ENCODE data around the gene HIVEP2. TPM values are rescaled to one million over a fixed set of nuclear protein-coding genes. Genes with fewer than 3 reads are reported as not detected.

HIVEP2 gene
- total RNA-seq, 3 donors from 2014 or later (not counting 1 experiment from before 2014, with no cell fraction given) = 14.6 to 21.6 (median 18.7) TPM

- H3K4me1 Mint-ChIP-seq = peaks cover 0 to 5% of the 10 kb centered on the region in 2 donors
- no peak for ATAC-seq
- no peak overlapping the region for H3K27ac Mint-ChIP-seq
- Histone ChIP-seq H3K9me3 (ENCODE audit: control insufficient read depth, insufficient read depth, low read length) (no peaks in the 10 kb centered on the region), H3K36me3 (ENCODE audit: control insufficient read depth, insufficient read depth, low read length) (peaks cover 66% of the 10 kb centered on the region), H3K27me3 (ENCODE audit: control insufficient read depth, insufficient read depth, low read length) (no peaks in the 10 kb centered on the region), H3K4me3 (ENCODE audit: low read length) (no peak overlapping the region), H3K27ac (ENCODE audit: low read length) (no peak overlapping the region), H3K4me1 (ENCODE audit: control insufficient read depth, insufficient read depth, low read length) (no peaks in the 10 kb centered on the region)
- no peaks in the 10 kb centered on the region for H3K27me3 Mint-ChIP-seq (ENCODE audit: low read depth in 2 of 2)
- WGBS (ENCODE audit: insufficient coverage) = 94% methylated on average over 4 of the region's 4 CpGs
- TF ChIP-seq CTCF (IDR thresholded peaks at IDR 0.05) = no peak
- no peak overlapping the region for H3K4me3 Mint-ChIP-seq
- H3K9me3 Mint-ChIP-seq = no peaks in the 10 kb centered on the region
- intact Hi-C loops (cut with micrococcal nuclease) = no loop called here
- peaks cover 25% of the 10 kb centered on the region for H3K36me3 Mint-ChIP-seq
- DNase-seq = no peak
These were observed 186.9 kb downstream of the HIVEP2 start for GRCh38 chr6:142757852-142758628.

GRCh38 chr6:142756215-142756630 is 188.8 kb downstream of the HIVEP2 start:
- DNase-seq = no peak
- H3K9me3 Mint-ChIP-seq = no peaks in the 10 kb centered on the region
- no peaks in the 10 kb centered on the region for H3K27me3 Mint-ChIP-seq (ENCODE audit: low read depth in 2 of 2)

GRCh38 chr6:142753196-142753595 is 191.8 kb downstream of the HIVEP2 start:
- no peaks in the 10 kb centered on the region for H3K27me3 Mint-ChIP-seq (ENCODE audit: low read depth in 2 of 2)
- intact Hi-C loops (cut with micrococcal nuclease) = no loop called here
- H3K36me3 Mint-ChIP-seq = no peaks in the 10 kb centered on the region
- no peak for TF ChIP-seq CTCF (IDR thresholded peaks at IDR 0.05)
- H3K4me3 ChIP-seq (ENCODE audit: low read length) = no peak overlapping the region
- H3K4me1 ChIP-seq (ENCODE audit: control insufficient read depth, insufficient read depth, low read length) = no peaks in the 10 kb centered on the region
- H3K27ac ChIP-seq (ENCODE audit: low read length) = no peak overlapping the region
- H3K4me1 Mint-ChIP-seq = no peaks in the 10 kb centered on the region
- DNase-seq (no peak), ATAC-seq (no peak)
- no peaks in the 10 kb centered on the region for H3K27me3 ChIP-seq (ENCODE audit: control insufficient read depth, insufficient read depth, low read length)
- H3K9me3 Mint-ChIP-seq = no peaks in the 10 kb centered on the region
- H3K36me3 ChIP-seq (ENCODE audit: control insufficient read depth, insufficient read depth, low read length) = peaks cover 35% of the 10 kb centered on the region
- 96% methylated on average over 12 of the region's 12 CpGs for WGBS (ENCODE audit: insufficient coverage)
- no peak overlapping the region for H3K27ac Mint-ChIP-seq
- no peak overlapping the region for H3K4me3 Mint-ChIP-seq
- no peaks in the 10 kb centered on the region for H3K9me3 ChIP-seq (ENCODE audit: control insufficient read depth, insufficient read depth, low read length)

More at GRCh38 chr6:142756215-142756630, 188.8 kb downstream of the HIVEP2 start:
- Histone ChIP-seq H3K27ac (ENCODE audit: low read length) (no peak overlapping the region), H3K9me3 (ENCODE audit: control insufficient read depth, insufficient read depth, low read length) (no peaks in the 10 kb centered on the region), H3K4me3 (ENCODE audit: low read length) (no peak overlapping the region), H3K27me3 (ENCODE audit: control insufficient read depth, insufficient read depth, low read length) (no peaks in the 10 kb centered on the region), H3K36me3 (ENCODE audit: control insufficient read depth, insufficient read depth, low read length) (peaks cover 62% of the 10 kb centered on the region), H3K4me1 (ENCODE audit: control insufficient read depth, insufficient read depth, low read length) (no peaks in the 10 kb centered on the region)
- peaks cover 18% of the 10 kb centered on the region for H3K36me3 Mint-ChIP-seq
- ATAC-seq = no peak
- intact Hi-C loops (cut with micrococcal nuclease) = no loop called here
- no peaks in the 10 kb centered on the region for H3K4me1 Mint-ChIP-seq
- WGBS (ENCODE audit: insufficient coverage) = 88% methylated on average over 2 of the region's 2 CpGs
- no peak for TF ChIP-seq CTCF (IDR thresholded peaks at IDR 0.05)
- H3K27ac Mint-ChIP-seq = no peak overlapping the region
- H3K4me3 Mint-ChIP-seq = no peak overlapping the region

GRCh38 chr6:142752348-142752747 is 192.6 kb downstream of the HIVEP2 start:
- no peaks in the 10 kb centered on the region for H3K4me1 Mint-ChIP-seq
- Histone ChIP-seq H3K4me1 (ENCODE audit: control insufficient read depth, insufficient read depth, low read length) (no peaks in the 10 kb centered on the region), H3K27me3 (ENCODE audit: control insufficient read depth, insufficient read depth, low read length) (no peaks in the 10 kb centered on the region), H3K9me3 (ENCODE audit: control insufficient read depth, insufficient read depth, low read length) (no peaks in the 10 kb centered on the region), H3K27ac (ENCODE audit: low read length) (no peak overlapping the region), H3K4me3 (ENCODE audit: low read length) (no peak overlapping the region), H3K36me3 (ENCODE audit: control insufficient read depth, insufficient read depth, low read length) (peaks cover 29% of the 10 kb centered on the region)
- H3K9me3 Mint-ChIP-seq = no peaks in the 10 kb centered on the region
- intact Hi-C loops (cut with micrococcal nuclease) = no loop called here
- H3K36me3 Mint-ChIP-seq = no peaks in the 10 kb centered on the region
- DNase-seq (no peak), ATAC-seq (no peak)
- H3K4me3 Mint-ChIP-seq = no peak overlapping the region
- no peak for TF ChIP-seq CTCF (IDR thresholded peaks at IDR 0.05)
- no peak overlapping the region for H3K27ac Mint-ChIP-seq
- WGBS (ENCODE audit: insufficient coverage) = 100% methylated on average over 1 of the region's 2 CpGs
- no peaks in the 10 kb centered on the region for H3K27me3 Mint-ChIP-seq (ENCODE audit: low read depth in 2 of 2)

All from natural killer cell (primary cell).